MCF 10A (cell line): ENCODE data around the gene DCLRE1A. TPM values are rescaled to one million over a fixed set of nuclear protein-coding genes. Genes with fewer than 3 reads are reported as not detected.

Experiments
- BruUV-seq: library from RNA; stranded (reverse); fragments of 400-500 nt; replicated peaks from 2 replicates; lab custom pipeline; 2021; lab: Mats Ljungman, UMichigan
- CTCF ChIA-PET: fragments of 300-600 bp; sonication (Branson Sonifier 250); formaldehyde crosslinking; extraction: SDS; loops from one replicate; lab custom pipeline; 2021; ENCODE audit warnings: antibody characterized with exemption, inconsistent platforms; lab: Yijun Ruan, JAX
- POLR2A ChIA-PET: fragments of 300-600, 350-650 bp; sonication (Branson Sonifier 250); formaldehyde crosslinking; extraction: SDS; loops from one replicate; lab custom pipeline; 2020; ENCODE audit warnings: antibody characterized with exemption, inconsistent platforms; lab: Yijun Ruan, JAX
- DNase-seq: peaks from one replicate; pipeline ENCODE4 v3.0.0-alpha.2; 2018; ENCODE audit not compliant: unreplicated experiment
- H3K27ac Mint-ChIP-seq: one replicate; pipeline ENCODE4 v1.8.0; 2022; ENCODE audit warnings: mild to moderate bottlenecking, low read depth, mixed read lengths; ENCODE audit not compliant: unreplicated experiment
- H3K27me3 Mint-ChIP-seq: one replicate; pipeline ENCODE4 v1.8.0; 2022; ENCODE audit warnings: mixed read lengths; ENCODE audit not compliant: insufficient read depth, unreplicated experiment
- H3K36me3 Mint-ChIP-seq: one replicate; pipeline ENCODE4 v1.8.0; 2022; ENCODE audit warnings: mild to moderate bottlenecking, moderate library complexity, mixed read lengths; ENCODE audit not compliant: insufficient read depth, unreplicated experiment
- H3K4me1 Mint-ChIP-seq: one replicate; pipeline ENCODE4 v1.8.0; 2022; ENCODE audit warnings: mixed read lengths; ENCODE audit not compliant: insufficient read depth, unreplicated experiment
- H3K4me3 Mint-ChIP-seq: one replicate; pipeline ENCODE4 v1.8.0; 2022; ENCODE audit warnings: mild to moderate bottlenecking, moderate library complexity, mixed read lengths; ENCODE audit not compliant: unreplicated experiment
- H3K9me3 Mint-ChIP-seq: one replicate; pipeline ENCODE4 v1.8.0; 2022; ENCODE audit warnings: mixed read lengths; ENCODE audit not compliant: unreplicated experiment
- intact Hi-C: fragments of 100-400 bp; cut with micrococcal nuclease; formaldehyde crosslinking; loops from 2 replicates; pipeline ENCODE4 v1.14.1; 2022
- total RNA-seq: library from RNA; stranded (reverse); gene quantifications from 2 replicates; pipeline ENCODE4 v1.2.3, GENCODE V29; 2022
- TF ChIP-seq, protein P1 (sequence below): fragments of 200-600 bp; IDR thresholded peaks from one replicate; pipeline ENCODE4 v1.8.0; 2022; ENCODE audit warnings: antibody characterized with exemption, mild to moderate bottlenecking; ENCODE audit not compliant: unreplicated experiment

DCLRE1A gene
- total RNA-seq, 1 experiment from 2014 or later, result 9.0 TPM

DNA sequence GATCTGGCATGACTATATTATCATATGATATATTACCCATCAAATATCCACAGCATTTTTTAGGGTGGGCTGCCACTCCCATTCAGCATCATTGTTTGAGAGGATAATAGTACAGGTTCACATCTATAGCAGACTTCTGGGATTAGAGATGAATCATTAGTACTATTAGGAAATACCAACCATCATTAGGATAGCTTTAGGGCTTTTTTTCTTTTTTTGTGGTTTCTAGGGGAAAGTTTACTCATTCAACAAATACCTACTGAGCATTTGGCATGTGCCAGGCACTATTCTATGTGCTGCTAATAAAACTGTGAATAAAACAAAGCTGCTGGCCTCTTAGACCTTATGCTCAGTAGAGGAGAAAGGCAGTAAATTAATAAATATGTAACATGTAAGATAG, 41.1 kb upstream of the DCLRE1A start:
- ChIA-PET POLR2A (no interaction called here), CTCF (interaction anchor here (0.7 to 2.0 kb wide), 2 partner anchors 208 to 216 kb away, joined by 3 to 5 read pairs; no protein-coding TSS in a partner anchor)
- TF ChIP-seq, protein P1, sequence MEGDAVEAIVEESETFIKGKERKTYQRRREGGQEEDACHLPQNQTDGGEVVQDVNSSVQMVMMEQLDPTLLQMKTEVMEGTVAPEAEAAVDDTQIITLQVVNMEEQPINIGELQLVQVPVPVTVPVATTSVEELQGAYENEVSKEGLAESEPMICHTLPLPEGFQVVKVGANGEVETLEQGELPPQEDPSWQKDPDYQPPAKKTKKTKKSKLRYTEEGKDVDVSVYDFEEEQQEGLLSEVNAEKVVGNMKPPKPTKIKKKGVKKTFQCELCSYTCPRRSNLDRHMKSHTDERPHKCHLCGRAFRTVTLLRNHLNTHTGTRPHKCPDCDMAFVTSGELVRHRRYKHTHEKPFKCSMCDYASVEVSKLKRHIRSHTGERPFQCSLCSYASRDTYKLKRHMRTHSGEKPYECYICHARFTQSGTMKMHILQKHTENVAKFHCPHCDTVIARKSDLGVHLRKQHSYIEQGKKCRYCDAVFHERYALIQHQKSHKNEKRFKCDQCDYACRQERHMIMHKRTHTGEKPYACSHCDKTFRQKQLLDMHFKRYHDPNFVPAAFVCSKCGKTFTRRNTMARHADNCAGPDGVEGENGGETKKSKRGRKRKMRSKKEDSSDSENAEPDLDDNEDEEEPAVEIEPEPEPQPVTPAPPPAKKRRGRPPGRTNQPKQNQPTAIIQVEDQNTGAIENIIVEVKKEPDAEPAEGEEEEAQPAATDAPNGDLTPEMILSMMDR, result no peak
- intact Hi-C loops, result loop anchor here (5.0 to 10.0 kb wide), 2 partner anchors 98 to 170 kb away; no protein-coding TSS in a partner anchor
- Mint-ChIP-seq H3K27me3 (no peaks in the 10 kb centered on the region), H3K4me3 (no peak overlapping the region), H3K9me3 (no peaks in the 10 kb centered on the region), H3K36me3 (no peaks in the 10 kb centered on the region), H3K4me1 (peaks cover 10% of the 10 kb centered on the region), H3K27ac (peak overlapping the region; percentile 41)
- no TSS peak for BruUV-seq
- DNase-seq, result peak; percentile 73

DNA sequence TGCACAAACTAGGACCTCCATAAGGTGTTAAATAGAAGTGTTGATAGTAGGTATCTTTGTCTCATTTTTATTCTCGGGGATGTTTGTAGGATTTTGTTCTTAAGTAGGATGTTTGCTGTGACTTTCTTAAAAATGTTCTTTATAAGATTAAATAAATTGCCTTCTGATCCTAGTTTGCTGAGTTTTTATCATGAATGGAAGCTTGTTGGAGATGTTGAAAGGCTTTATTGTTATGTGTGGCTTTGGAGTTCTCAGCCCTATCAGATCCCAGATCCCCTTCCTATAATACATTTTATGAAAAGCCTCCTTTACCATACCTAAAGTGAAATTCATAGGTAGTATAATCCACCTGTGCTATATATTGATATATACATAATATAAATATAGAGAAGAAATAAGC, 40.7 kb upstream of the DCLRE1A start:
- ChIA-PET CTCF (interaction anchor here (2.0 kb wide), 1 partner anchor 208 kb away, joined by 5 read pairs; no protein-coding TSS in a partner anchor), POLR2A (interaction anchor here (1.4 to 1.9 kb wide), 2 partner anchors 10 to 174 kb away, joined by 4 to 5 read pairs; no protein-coding TSS in a partner anchor)
- Mint-ChIP-seq H3K4me1 (peaks cover 7% of the 10 kb centered on the region), H3K27ac (no peak overlapping the region), H3K4me3 (no peak overlapping the region), H3K9me3 (no peaks in the 10 kb centered on the region), H3K36me3 (no peaks in the 10 kb centered on the region), H3K27me3 (no peaks in the 10 kb centered on the region)
- intact Hi-C loops, result loop anchor here (10.0 kb wide), 1 partner anchor 170 kb away; no protein-coding TSS in a partner anchor
- no peak for DNase-seq
- TF ChIP-seq, protein P1, result no peak
- no TSS peak for BruUV-seq

DNA sequence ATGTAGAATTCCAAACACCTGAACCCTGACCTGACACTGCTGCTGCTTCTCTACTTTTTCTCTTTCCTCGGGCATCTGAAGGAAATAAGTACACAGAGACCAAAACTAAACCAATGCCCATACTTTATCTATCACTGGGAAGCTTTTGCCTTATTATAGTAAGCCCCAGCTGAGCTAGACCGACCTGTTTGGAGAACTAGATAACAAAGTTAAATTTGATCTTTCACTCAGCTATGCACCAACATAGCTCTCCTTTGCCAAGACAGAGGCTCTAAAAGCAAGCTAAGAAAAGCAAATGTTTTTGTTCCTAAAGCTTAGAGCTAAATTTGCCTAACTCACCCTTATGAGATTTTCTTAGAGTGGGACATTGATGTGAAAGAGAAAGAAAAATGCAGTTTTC, 39.7 kb upstream of the DCLRE1A start:
- intact Hi-C loops, result loop anchor here (10.0 kb wide), 1 partner anchor 171 kb away; no protein-coding TSS in a partner anchor
- H3K4me1 Mint-ChIP-seq, result peaks cover 7% of the 10 kb centered on the region
- H3K4me3 Mint-ChIP-seq, result no peak overlapping the region
- H3K27me3 Mint-ChIP-seq, result no peaks in the 10 kb centered on the region
- BruUV-seq, result no TSS peak
- no peaks in the 10 kb centered on the region for H3K9me3 Mint-ChIP-seq
- POLR2A ChIA-PET, result interaction anchor here (1.4 to 1.9 kb wide), 2 partner anchors 9 to 175 kb away, joined by 4 to 5 read pairs; no protein-coding TSS in a partner anchor
- TF ChIP-seq, protein P1, result no peak
- no peak for DNase-seq
- H3K36me3 Mint-ChIP-seq, result no peaks in the 10 kb centered on the region
- no peak overlapping the region for H3K27ac Mint-ChIP-seq
- CTCF ChIA-PET, result interaction anchor here (0.6 to 1.1 kb wide), 2 partner anchors 11 to 21 kb away, joined by 3 to 4 read pairs; no protein-coding TSS in a partner anchor

DNA sequence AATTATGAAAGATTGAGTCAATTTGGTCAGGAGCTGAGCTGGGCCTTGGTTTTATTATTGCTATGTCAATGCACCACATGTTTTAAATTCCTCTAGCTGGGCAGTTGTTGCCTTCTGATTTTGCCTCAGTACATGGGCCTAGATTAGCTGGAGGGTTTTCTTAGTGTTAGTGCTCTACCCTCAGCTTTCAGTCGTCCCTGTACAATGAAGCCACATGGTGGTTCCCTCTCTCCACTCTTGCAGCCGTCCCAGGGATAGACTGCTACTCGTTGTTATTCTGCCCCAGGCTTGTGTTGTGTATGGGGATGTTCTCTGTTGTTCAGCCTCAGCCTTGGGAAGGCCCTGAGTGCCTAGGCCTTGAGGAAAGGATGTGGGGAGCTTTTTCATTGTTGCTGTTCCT, 37.6 kb upstream of the DCLRE1A start:
- DNase-seq, result no peak
- H3K27ac Mint-ChIP-seq, result no peak overlapping the region
- H3K4me1 Mint-ChIP-seq, result peaks cover 7% of the 10 kb centered on the region
- no peak overlapping the region for H3K4me3 Mint-ChIP-seq
- H3K27me3 Mint-ChIP-seq, result no peaks in the 10 kb centered on the region
- TF ChIP-seq, protein P1, result no peak
- intact Hi-C loops, result loop anchor here (10.0 kb wide), 1 partner anchor 173 kb away; no protein-coding TSS in a partner anchor
- no peaks in the 10 kb centered on the region for H3K9me3 Mint-ChIP-seq
- ChIA-PET CTCF (no interaction called here), POLR2A (interaction anchor here (0.6 kb wide), 1 partner anchor 54 kb away, joined by 3 read pairs; no protein-coding TSS in a partner anchor)
- BruUV-seq, result no TSS peak
- peaks cover 9% of the 10 kb centered on the region for H3K36me3 Mint-ChIP-seq
